ENCODE measurements around the gene ZNF891. TPM values are rescaled to one million over a fixed set of nuclear protein-coding genes. Genes with fewer than 3 reads are reported as not detected.

Gene ZNF891
- total RNA-seq, 1 experiment from 2014 or later: 2.2 TPM

GRCh38 chr12:133058203-133059113 is 71.6 kb downstream of the ZNF891 start:
- H3K9me3 ChIP-seq (ENCODE audit: control insufficient read depth, insufficient read depth, low read depth, low read length): peaks cover 95% of the 10 kb centered on the region
- intact Hi-C loops (cut with micrococcal nuclease; ENCODE audit: unreplicated experiment): no loop called here
- CTCF ChIA-PET: no interaction called here

GRCh38 chr12:133057446-133057845 is 72.6 kb downstream of the ZNF891 start:
- H3K9me3 ChIP-seq (ENCODE audit: control insufficient read depth, insufficient read depth, low read depth, low read length): peaks cover 95% of the 10 kb centered on the region
- ATAC-seq (no peak), DNase-seq (ENCODE audit: low read depth, low spot score) (no peak)
- no peak overlapping the region for H3K4me3 ChIP-seq (ENCODE audit: low read depth in 2 of 2, low read length in 2 of 2)
- H3K27ac ChIP-seq (ENCODE audit: low read length): no peak overlapping the region
- POLR2A ChIA-PET: no interaction called here
- intact Hi-C loops (cut with micrococcal nuclease; ENCODE audit: unreplicated experiment) (no loop called here), in situ Hi-C loops (cut with HindIII; ENCODE audit: low pct_unique_long_range_greater_than_20kb, low sequenced_read_pairs) (no loop called here)
- CTCF ChIA-PET: no interaction called here
- no TSS peak for BruUV-seq (replicated peaks)
- no peaks in the 10 kb centered on the region for H3K4me1 ChIP-seq (ENCODE audit: control insufficient read depth, insufficient read depth, low read length)
- H3K27me3 ChIP-seq (ENCODE audit: control insufficient read depth, insufficient read depth, low read length): no peaks in the 10 kb centered on the region
- TF ChIP-seq TCF7L2 (IDR thresholded peaks at IDR 0.05; ENCODE audit: low read depth, low read length) (no peak), CTCF (IDR thresholded peaks at IDR 0.05) (no peak), SIN3A (IDR thresholded peaks at IDR 0.05; ENCODE audit: borderline replicate concordance, insufficient read depth, low read depth, low read length) (no peak), REST (IDR thresholded peaks at IDR 0.05; ENCODE audit: insufficient read depth in 1 of 2, low read depth in 2 of 2, low read length in 1 of 2) (no peak), POLR2AphosphoS5 (IDR thresholded peaks at IDR 0.05; ENCODE audit: low read depth, low read length) (no peak)
- peaks cover 10% of the 10 kb centered on the region; the same call in 1 of the 2 replicates for H3K36me3 ChIP-seq (ENCODE audit: control insufficient read depth, insufficient read depth, low read length)

More at GRCh38 chr12:133058203-133059113, 71.6 kb downstream of the ZNF891 start:
- H3K36me3 ChIP-seq (ENCODE audit: control insufficient read depth, insufficient read depth, low read length): peaks cover 2% of the 10 kb centered on the region; the same call in 1 of the 2 replicates
- DNase-seq (ENCODE audit: low read depth, low spot score) (no peak), ATAC-seq (no peak)
- H3K4me1 ChIP-seq (ENCODE audit: control insufficient read depth, insufficient read depth, low read length): no peaks in the 10 kb centered on the region
- in situ Hi-C loops (cut with HindIII; ENCODE audit: low pct_unique_long_range_greater_than_20kb, low sequenced_read_pairs): no loop called here
- no TSS peak for BruUV-seq (replicated peaks)
- POLR2A ChIA-PET: no interaction called here
- no peak for TF ChIP-seq CTCF (IDR thresholded peaks at IDR 0.05)
- 0 out of 2 replicates have a peak, but pooled peaks have one; percentile 39 for TF ChIP-seq POLR2AphosphoS5 (IDR thresholded peaks at IDR 0.05; ENCODE audit: low read depth, low read length)
- H3K27me3 ChIP-seq (ENCODE audit: control insufficient read depth, insufficient read depth, low read length): no peaks in the 10 kb centered on the region
- H3K4me3 ChIP-seq (ENCODE audit: low read depth in 2 of 2, low read length in 2 of 2): no peak overlapping the region
- no peak overlapping the region for H3K27ac ChIP-seq (ENCODE audit: low read length)

Other genes with a start within 250 kb of the ZNF891 start
- 74.0 TPM for gene CHFR, start 242.7 kb downstream of the ZNF891 start, total RNA-seq (2021; ENCODE audit: unreplicated experiment)
- 20.6 TPM for gene ZNF605, start 174.0 kb downstream of the ZNF891 start, total RNA-seq (2021; ENCODE audit: unreplicated experiment)
- gene ZNF26, start 143.9 kb downstream of the ZNF891 start, total RNA-seq (2021; ENCODE audit: unreplicated experiment): 22.1 TPM
- gene ZNF84, start 92.8 kb downstream of the ZNF891 start, total RNA-seq (2021; ENCODE audit: unreplicated experiment): 36.8 TPM
- gene ZNF140, start 49.4 kb downstream of the ZNF891 start, total RNA-seq (2021; ENCODE audit: unreplicated experiment): 14.3 TPM
- 12.4 TPM for gene ZNF10, start 353 bp upstream of the ZNF891 start, total RNA-seq (2021; ENCODE audit: unreplicated experiment)
- 22.4 TPM for gene ZNF268, start 51.2 kb upstream of the ZNF891 start, total RNA-seq (2021; ENCODE audit: unreplicated experiment)
- gene ANHX, start 105.6 kb upstream of the ZNF891 start, total RNA-seq (2021; ENCODE audit: unreplicated experiment): not detected

Data from Panc1 (cell line).